Fibroblast of villous mesenchyme (primary cell): Measurements from ENCODE around the gene AADACL3. TPM values are rescaled to one million over a fixed set of nuclear protein-coding genes. Genes with fewer than 3 reads are reported as not detected.
"Not testable (repeated sequence)": the region's sequence is repeated elsewhere in the genome, so short reads cannot be mapped to it uniquely, and the experiment has no call there.

Experiments used
- DNase-seq: peaks from one replicate; pipeline ENCODE4 v3.0.0-alpha.2; 2010; ENCODE audit warnings: low read depth
- H3K4me3 ChIP-seq: 2 replicates; pipeline ENCODE4 v1.5.1; 2011; ENCODE audit warnings: low read depth, mild to moderate bottlenecking, low read length
- CTCF ChIP-seq: IDR thresholded peaks from 2 replicates; pipeline ENCODE4 v1.5.1; 2012; ENCODE audit warnings: low read depth, mild to moderate bottlenecking, low read length; ENCODE audit not compliant: insufficient read depth
- total RNA-seq: library from RNA; depleted of rRNA; stranded (reverse); fragments of >200 nt; gene quantifications from 2 replicates; pipeline ENCODE4 v1.2.3, GENCODE V29; 2012

Gene AADACL3
- not detected in 2 replicates for total RNA-seq

GRCh38 chr1:12715896-12716437 is at the start of gene AADACL3:
AADACL3 (plus strand) TSS chr1:12716110; CDS start chr1:12716177, 67 bp downstream.
- H3K4me3 ChIP-seq = no peak within 1 kb of the TSS
- DNase-seq = no peak
- TF ChIP-seq CTCF = no peak

- no peak for TF ChIP-seq CTCF
- no peak for DNase-seq
- H3K4me3 ChIP-seq = no peak overlapping the region
Measured at GRCh38 chr1:12666141-12666735, 49.7 kb upstream of the AADACL3 start.

GRCh38 chr1:12669529-12670068 is 46.3 kb upstream of the AADACL3 start:
- no peak overlapping the region for H3K4me3 ChIP-seq
- TF ChIP-seq CTCF = no peak
- no peak for DNase-seq

GRCh38 chr1:12674358-12674757 is 41.6 kb upstream of the AADACL3 start:
- no peak for TF ChIP-seq CTCF
- no peak overlapping the region for H3K4me3 ChIP-seq
- DNase-seq = no peak

- not testable (repeated sequence) for DNase-seq
Measured at GRCh38 chr1:12676122-12676521, 39.8 kb upstream of the AADACL3 start.

GRCh38 chr1:12677565-12677964 is 38.3 kb upstream of the AADACL3 start:
- no peak for DNase-seq
- no peak overlapping the region for H3K4me3 ChIP-seq
- no peak for TF ChIP-seq CTCF

More at GRCh38 chr1:12676122-12676521, 39.8 kb upstream of the AADACL3 start:
- not testable (repeated sequence) for H3K4me3 ChIP-seq

- no peak for TF ChIP-seq CTCF
- H3K4me3 ChIP-seq = no peak overlapping the region
- DNase-seq = no peak
Measured at GRCh38 chr1:12678350-12678749, 37.6 kb upstream of the AADACL3 start.
